Activated CD4-positive, alpha-beta T cell treated with anti-CD3 and anti-CD28 coated beads, Interleukin-2, amount 50 U/mL, for 4 hours (primary cell): ENCODE results near the gene CHD8.
A peak's percentile ranks its signal among the peaks of the same experiment; 100 is the strongest.
"Not testable (repeated sequence)": the region's sequence is repeated elsewhere in the genome, so short reads cannot be mapped to it uniquely, and the experiment has no call there.

Experiments used
- DNase-seq, 2 experiments: peaks; one replicate each; pipeline ENCODE4 v3.0.0-alpha.2; 2020

The CHD8 gene

DNA sequence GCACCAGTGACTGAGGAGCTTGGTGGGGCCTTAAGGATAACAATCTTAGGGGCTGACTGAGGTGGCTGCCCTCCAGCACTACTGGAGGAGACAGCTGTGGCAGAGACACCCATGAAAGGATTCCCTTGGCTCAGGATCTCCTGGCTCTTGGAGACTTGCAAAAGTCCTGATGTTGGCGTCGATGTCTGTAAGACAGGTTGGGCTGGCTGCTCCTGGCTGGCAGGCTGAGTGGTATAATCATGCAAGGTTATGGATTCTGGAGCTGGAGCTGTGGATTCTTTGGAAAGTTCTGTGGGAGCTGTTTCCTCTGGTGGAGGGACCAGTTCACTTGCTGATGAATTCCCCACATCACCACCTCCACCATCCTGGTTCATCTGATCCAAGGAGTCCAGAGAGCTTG, 24.8 kb downstream of the CHD8 start:
- no peak for DNase-seq

DNA sequence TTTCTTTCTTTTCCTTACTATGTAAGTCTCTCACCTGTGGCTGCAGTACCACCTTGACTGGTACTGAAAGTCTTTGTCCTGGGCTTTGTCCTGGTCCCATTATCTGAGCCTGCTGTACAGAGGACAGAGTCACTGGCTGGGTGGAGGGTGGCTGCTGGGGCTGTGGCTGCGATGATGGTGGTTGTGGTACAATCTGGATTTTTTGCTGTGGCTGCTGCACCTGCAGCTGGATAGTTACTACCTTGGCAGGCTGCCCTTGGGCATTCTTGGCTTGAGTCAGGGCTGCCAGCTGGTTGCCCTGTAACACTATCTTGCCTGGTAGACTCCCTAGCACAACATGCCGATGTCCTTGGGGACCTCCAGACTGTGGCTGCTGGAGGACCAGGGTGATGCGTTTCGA, 27.0 kb downstream of the CHD8 start:
- no peak for DNase-seq

DNA sequence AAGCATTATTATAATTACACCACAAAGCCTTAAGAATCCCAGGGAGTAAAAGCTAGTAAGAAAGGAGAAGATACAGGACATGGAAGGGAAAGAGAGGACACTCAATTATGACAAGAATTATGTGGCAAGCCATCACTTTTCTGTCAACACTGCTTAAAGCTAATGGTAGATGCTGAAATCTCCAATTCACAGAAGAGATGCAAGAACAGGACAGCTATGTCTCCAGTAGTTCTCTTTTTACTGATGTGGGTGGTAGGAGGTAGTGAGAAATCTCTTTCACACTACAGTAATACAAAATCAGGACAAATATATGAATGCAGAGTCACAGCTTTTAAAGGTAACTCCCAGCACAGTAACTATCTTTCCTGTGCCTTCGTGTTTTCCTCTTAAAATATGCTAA, 29.2 kb downstream of the CHD8 start:
- no peak for DNase-seq

DNA sequence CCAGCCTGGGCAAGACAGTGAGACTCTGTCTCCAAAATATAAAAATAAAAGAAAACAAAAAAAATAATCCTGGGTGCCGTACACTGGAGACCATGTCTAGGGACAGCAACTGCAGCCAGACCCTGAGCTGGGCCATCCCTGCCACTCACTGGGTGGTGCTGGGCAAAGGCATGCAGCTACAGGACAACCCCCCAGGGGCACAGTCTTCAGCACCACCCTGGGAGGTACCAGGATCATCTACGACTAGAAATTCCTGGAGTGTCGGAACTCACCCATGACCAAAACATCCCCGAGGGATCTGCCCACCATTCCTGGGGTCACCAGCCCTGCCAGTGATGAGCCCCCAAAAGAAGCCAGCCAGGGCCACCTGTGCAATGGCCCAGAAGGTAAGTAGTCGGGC, 36.4 kb downstream of the CHD8 start:
- no peak for DNase-seq

DNA sequence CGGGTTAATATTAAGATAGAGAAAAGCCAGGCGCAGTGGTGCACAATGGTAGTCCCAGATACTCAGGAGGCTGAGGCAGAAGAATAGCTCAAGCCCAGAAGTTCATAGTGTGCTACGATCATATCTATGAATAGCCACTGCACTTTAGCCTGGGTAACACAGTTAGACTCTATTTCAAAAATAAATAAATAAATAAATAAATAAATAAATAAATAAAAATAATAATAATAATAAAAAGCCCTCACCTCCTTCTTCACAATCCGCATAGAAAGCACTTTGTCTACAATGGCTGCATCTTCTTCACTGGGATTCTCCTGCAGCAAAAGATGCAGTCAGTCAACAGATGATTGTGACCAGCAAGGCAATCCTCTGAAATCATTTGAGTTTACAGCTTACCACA, 40.6 kb downstream of the CHD8 start:
- DNase-seq, result no peak

DNA sequence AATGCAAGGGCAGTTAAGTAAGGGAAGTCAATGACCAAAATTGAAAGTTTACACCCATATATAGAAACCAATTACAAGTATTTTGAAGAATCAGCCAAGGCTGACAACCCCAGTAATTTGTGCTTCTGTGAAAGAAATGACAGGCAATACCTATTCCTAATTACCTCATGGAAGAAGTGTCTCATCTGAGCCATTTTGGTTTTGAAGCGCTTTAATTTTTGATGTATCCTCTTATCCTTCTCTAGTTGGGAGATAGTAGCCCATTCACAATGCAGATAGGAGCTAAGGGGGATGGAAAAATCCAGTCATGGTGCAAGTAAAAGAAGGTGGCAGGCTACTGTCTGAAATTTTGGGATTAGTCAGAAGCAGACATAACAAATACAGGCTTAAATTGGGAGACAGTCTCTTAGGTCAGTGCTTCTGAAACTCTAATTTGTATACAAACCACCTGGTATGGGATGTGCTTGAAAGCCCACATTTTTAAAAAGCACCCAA, 41.7 kb downstream of the CHD8 start:
- no peak for DNase-seq

DNA sequence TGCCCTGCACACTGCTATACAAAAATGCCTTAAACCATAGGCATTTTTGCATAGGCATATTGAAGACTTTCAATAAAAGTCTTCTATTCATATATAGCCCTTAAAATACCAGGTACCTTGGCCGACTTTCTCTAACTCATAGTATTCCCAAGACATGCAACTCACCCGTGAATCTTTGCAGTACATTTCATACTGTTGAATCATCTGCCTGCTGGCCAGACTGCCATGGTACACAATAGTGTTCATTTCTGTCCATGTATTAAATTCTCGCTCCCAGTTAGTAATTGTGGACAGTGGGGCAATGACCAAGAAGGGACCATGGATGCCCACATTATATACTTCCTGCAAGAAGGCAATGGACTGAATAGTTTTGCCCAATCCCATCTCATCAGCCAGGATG, 47.8 kb downstream of the CHD8 start:
- no peak for DNase-seq

DNA sequence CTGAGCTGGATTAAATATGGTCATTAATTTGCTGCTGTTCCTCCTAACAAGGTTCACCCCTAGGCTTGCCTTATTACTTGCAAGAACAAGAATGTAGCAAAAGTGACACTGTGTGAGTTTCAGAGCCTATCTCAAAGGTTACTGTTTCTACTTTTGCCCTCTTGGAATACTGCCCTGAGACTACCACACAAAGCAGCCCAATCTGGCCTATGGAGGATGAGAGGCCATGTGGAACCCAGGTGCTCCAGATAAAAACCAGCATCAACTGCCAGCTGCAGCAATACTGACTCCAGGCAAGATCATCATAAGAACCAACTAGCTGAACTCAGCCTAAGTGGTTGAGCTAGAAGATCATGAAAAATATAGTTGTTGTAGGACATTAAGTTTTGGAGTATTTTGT, 49.7 kb downstream of the CHD8 start:
- no peak for DNase-seq

DNA sequence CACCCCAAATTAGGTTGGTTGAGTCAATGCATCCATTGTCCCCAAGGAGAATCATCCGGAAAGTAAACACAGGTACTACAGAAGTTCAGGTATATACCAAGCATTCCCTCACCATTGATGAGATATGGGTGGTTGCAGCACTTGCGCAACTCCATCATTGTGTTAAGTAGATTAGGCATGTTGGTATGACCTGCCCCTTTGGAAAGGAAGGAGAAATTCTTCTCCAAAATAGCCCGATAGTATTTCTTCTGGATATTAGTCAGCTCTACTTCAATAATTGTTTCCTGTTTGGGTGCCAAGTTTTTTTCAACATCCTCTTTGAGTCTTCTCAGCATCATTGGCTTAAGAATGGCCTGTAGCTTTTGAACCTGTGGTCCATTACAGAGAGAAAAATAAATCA, 50.8 kb downstream of the CHD8 start:
- no peak for DNase-seq

DNA sequence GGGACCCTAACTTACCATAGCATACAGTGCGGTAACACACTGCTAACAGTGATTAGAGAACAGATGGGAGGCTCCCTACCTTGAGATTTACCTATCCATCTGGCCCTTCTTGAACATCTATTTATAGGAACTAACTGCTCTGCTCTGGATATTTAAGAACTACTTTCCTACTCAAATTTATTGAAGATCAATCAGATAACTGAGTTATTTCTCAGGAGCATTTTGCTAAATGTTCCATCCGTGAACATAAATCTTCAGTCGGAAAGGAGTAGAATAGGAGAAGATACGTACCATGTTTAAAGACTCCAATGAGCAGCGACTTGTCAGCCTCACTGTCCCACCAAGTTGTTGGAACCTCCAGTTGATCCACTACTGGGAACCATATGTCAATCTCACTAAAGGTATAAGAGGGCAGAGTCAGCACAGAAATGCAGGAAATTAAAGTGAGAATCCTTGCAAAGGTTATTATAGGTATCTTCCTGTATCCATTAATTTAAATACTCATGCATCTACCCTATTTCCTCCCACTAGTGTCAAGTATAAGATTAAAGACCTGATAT, 56.5 kb downstream of the CHD8 start:
- no peak for DNase-seq

DNA sequence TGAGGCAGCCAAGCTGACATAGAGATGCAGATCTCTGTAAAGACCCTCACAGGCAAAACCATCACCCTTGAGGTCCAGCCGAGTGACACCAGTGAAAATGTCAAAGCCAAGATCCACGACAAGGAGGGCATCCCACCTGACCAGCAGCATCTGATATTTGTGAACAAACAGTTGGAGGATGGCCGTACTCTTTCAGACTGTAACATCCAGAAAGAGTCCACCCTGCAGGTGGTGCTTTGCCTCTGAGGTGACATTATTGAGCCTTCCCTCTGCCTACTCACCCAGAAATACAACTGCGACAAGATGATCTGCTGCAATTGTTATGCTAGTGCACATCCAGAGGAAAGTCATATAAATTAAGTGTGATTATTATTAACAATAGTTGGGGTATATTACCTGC, 57.0 kb downstream of the CHD8 start:
- DNase-seq, result no peak

DNA sequence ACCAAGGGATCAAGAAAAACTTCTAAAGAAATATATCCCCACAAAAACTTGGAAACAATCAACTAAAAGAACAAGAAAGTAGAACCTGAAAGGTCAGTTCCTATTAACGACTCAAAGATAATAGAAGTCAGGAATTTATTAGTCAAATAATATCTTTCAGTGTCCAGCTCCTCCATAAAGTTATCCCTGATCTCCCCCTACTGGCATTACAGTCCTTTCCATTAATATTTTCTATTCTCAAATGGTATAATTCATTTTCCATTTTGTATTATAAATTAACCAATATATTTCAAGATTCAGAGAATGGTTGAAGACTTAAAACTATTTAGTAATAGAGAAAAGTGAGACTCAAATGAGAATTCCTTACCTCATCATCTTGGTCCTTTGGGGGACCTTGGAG, 60.5 kb downstream of the CHD8 start:
- DNase-seq, result no peak

DNA sequence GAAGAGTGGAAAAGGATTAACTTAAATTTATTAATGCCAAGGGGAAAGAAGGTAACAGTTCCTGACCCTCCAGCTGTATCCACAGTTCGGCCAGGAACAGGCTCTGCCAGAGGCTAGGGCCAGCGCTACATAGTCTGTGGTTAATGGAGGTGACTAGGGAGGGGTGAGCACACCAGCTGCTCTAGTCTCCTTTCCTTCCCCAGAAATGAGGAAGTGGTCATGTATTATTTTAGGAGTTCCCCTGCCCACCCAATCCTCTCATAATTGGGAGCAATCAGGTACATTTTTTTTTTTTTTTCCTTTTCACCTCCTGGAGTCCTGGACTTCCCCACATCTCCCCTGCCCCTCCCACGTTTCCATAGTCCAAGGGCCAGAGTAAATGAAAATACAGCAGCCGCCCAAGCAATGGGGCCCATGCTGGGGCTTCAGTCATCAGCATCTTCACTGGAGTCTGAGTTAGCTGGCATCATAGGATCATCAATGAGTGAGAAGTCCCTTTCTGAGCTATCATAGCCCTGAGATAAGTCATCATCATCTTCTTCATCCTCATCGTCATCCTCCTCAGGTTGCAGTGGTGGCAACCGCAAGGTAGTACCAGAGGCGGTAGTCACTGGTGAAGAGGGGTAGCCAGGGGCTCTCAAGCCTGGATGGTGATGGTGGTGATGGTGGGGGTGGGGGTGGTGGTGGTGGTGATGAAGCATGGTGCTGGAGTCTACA, 70.6 kb downstream of the CHD8 start:
- no peak for DNase-seq

DNA sequence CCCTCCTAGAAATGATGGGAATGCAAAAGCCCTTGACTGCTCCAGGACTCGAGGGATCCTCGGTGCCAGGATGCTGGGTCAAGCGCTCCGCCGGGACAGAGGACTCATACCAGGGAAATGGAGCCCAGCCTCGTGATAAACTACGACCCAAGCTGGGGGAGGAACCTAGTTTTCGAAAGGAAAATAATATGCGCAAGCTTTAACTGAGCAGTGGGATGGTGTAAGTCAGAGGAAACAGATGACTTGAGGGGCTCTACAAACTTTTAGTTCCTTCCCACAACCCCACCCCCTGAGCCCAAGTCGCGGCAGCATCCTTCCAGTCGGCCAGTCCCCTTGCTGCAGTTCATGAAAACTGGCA, 71.5 kb downstream of the CHD8 start:
- DNase-seq, result no peak

DNA sequence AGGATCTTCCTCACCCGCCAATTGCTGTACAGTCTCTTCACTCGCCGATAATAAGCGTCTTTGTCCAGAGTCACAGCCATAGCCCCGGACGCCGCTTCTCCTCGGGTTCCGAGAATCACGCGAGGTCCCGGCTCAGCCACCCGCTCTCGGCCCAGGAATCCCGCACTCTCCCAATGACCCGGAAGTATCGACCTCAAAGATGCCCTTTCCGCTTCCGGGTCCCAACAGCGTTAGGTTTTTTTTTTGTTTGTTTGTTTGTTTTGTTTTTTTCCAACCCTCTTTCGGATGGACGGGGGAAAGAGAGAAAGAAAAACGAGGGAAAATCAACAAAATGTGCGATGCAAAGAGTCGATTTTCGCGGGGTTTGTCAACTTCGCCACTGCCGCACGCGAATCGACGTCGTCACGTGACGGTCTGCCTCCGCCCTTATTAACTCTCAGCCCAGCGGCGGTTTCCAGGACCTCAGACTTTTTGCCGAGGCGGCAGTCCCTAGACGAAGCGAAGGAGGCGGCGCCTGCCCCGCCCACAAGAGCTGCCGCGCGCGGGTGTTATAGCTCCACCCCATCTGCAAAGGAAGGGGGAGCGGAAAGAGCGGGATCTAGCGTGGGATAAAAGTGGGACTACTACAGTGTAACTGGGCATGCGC, 72.0 kb downstream of the CHD8 start, which contains the start of gene SUPT16H:
TSS of gene SUPT16H (minus strand) at position 172 of the 646 bp plus-strand sequence. CDS start at position 80, 92 bp downstream.
- DNase-seq, result peak; percentile 93 to 94

DNA sequence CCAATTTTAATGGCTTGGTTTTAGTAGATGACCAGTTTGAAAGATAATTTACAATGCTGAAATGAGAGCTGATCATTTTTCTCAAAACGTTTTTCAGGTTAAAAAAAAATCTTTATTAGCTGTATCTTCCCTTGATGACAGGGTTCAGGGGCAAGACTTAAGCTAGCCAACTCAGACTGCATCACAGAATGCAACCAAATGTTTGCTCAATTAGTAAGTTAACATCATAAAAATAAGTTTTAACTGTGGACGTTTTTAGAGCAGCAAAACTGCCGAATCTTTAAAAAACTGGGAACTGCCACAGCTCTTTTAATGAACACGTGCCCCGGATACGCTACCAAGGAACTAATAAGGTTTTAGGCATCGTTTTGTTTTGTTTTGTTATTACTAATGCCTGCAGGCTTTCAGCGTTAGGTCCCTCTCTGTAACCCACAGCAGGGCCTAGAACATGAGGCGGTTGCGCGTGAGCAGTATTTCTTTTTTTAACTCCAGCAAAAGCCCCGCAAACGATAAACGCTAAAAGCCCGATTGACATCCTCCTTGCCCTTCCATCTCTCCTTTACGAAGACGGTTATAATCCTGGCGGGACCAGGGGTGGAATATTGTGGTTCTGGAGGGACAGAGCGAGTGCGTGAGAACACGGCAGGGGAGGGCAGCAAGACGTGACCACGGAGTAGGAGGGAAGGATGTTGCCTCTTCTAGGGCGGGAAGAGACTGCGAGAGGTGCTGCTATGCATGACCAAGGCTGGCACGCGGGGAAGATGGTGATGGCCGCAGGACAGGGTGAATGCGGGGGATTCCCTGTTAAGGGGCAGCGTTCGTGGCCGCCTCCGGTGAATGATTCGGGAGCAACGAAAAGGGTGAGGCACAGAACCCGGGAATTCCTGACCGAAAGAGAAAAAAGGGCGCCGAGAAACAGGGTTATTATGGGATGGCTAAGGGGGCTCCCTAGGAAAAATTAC, 72.8 kb downstream of the CHD8 start:
- DNase-seq, result peak; percentile 32 to 35

DNA sequence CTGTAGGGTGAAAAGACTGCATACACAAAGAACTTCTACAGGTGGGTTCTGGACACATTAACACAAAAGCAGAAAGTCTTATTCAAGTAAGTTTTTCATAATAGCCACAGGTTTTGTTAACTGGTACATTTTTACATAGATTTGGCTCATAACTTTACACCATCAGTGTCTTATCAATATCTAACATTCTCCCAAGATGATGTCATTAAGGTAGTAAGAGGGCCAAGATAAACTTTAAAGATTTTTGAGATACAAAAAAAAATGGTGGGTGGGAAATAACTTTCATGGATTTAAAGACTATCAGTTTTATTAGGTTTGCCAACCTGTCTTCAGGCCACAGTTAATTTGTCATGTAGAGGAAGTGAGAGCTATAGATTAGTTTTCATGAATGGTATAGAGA, 73.8 kb downstream of the CHD8 start:
- DNase-seq, result no peak

DNA sequence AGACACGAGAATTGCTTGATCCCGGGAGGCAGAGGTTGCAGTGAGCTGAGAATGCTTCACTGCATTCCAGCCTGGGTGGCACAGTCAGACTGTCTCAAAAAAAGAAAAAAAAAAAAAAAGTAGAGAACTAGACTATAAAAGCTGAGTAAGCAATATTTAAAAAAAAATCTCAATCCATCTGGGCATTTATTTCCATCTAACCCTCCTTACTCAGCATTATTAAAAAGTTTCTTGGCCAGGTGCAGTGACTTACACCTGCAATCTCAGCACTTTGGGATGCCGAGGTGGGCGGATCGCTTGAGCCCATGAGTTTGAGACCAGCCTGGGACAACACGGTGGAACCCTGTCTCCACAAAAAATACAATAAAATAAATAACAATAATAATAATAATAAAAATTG, 76.6 kb downstream of the CHD8 start:
- DNase-seq, result no peak

DNA sequence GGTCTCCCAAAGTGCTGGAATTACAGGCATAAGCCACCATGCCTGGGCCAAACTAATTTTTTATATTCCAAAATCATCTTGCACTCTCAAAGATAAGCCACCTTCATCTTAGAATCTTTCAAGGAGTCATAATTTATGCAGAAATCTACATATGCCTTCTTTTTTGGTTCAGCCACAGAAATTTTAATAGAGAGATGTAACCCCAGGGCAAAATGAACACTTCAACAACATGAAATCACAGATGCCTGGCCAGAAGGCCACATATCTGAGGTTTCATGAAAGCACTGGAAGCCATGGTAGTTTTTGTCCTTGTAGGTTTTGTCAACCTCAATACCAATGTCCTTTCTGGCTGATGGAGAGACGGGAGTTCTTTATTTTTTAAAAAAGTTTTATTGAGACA, 81.9 kb downstream of the CHD8 start:
- no peak for DNase-seq

DNA sequence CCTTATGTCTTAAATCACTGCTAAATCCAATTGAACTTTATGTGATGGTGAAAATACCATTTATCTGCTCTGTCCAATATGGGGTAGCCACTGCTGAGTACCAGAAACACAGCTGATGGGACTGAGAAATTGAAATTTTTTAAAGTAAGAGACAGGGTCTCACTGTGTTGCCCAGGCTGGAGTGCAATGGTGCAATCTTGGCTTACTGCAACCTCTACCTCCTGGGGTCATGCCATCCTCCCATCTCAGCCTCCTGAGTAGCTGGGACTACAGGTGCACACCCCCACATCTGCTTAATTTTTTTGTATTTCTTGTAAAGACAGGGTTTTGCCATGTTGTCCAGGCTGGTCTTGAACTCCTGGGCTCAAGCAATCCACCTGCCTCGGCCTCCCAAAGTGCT, 83.1 kb downstream of the CHD8 start:
- not testable (repeated sequence) for DNase-seq

DNA sequence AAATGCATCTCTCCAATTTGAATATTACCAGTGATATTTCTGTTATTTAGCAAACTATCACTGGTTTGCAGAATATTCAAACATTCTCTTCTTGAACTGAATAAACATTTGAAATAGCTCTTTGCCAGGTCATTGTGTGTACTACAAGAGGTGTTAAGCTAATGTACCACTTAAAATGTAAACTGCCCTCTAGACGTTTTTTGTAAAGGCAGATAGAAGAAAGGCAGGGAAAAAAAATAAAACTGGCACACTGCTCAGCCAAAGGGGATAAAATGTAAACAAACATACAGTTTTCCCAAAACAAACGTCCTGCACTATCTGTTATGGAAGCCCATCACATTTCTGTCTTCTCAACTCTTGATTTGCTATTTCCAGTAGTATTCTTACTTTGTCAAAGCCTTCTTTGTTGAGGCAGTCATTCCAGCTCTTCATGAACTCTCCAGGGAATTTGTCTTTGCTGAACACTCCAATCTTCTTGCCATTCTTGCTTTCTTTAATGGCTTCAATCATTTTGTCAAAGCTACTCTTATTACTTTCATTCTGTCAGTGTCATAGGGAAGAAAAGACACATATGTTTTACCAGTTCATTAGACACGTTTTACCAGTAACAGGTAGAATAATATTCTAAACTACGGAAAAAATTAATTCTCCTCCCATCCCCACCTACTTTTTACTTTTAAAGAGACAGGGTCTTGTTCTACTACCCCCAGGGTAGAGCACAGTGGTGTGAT, 85.8 kb downstream of the CHD8 start:
- DNase-seq, result no peak

DNA sequence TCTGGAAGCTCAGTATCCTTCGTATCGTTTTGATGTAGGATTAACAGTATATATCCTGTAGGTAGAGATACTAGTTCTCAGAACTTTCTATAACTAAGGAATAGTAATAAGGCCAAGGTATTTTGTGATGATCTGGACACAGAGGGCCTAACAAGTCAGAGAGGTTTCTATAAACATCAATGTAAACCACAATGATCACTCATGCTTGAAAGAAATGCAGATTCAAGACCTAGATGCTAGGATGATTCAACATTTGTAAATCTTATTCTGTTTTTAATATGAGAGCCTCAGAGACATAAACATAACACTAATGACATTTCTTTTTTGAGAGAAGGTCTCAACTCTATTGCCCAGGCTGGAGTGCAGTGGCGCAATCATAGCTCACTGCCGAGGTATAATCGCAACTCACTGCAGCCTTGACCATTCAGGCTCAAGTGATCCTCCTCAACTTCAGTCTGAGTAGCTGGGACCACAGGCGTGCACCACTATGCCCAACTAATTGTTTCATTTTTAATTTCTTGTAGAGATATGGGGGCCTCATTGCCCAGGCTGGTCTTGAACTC, 88.3 kb downstream of the CHD8 start:
- DNase-seq, result no peak
